Erythroblast (primary cell): Measurements from ENCODE around the gene ARL2.

Experiments used
- DNase-seq, 2 experiments: peaks; one replicate each; lab custom pipeline; 2025; lab: John Stamatoyannopoulos, UW
- GATA1 ChIP-seq: IDR thresholded peaks from 2 replicates; pipeline ENCODE4 v1.6.1; 2011; ENCODE audit warnings: low read depth, mild to moderate bottlenecking, control low read depth, low read length, moderate library complexity
- POLR2A ChIP-seq: IDR thresholded peaks from 2 replicates; pipeline ENCODE4 v1.6.1; 2011; ENCODE audit warnings: mild to moderate bottlenecking, low read length

Gene ARL2

GRCh38 chr11:65064847-65065240, 50.9 kb downstream of the ARL2 start:
- no peak for TF ChIP-seq GATA1
- TF ChIP-seq POLR2A, result no peak
- no peak for DNase-seq

GRCh38 chr11:65065851-65066250, 51.9 kb downstream of the ARL2 start:
- no peak for TF ChIP-seq POLR2A
- no peak for TF ChIP-seq GATA1
- no peak for DNase-seq

GRCh38 chr11:65066315-65066714, 52.4 kb downstream of the ARL2 start:
- no peak for DNase-seq
- TF ChIP-seq POLR2A (no peak), GATA1 (no peak)

- no peak for DNase-seq
- TF ChIP-seq POLR2A, result no peak
- no peak for TF ChIP-seq GATA1
Observed at GRCh38 chr11:65066805-65067291, 52.9 kb downstream of the ARL2 start.

- no peak for DNase-seq
- TF ChIP-seq POLR2A (no peak), GATA1 (no peak)
Observed at GRCh38 chr11:65067446-65067845, 53.5 kb downstream of the ARL2 start.

GRCh38 chr11:65069217-65069616, 55.3 kb downstream of the ARL2 start:
- no peak for DNase-seq
- no peak for TF ChIP-seq GATA1
- TF ChIP-seq POLR2A, result no peak
